K562 (cell line): ENCODE data around the gene ATP5MK. TPM values are rescaled to one million over a fixed set of nuclear protein-coding genes. Genes with fewer than 3 reads are reported as not detected.
A peak's percentile ranks its signal among the peaks of the same experiment; 100 is the strongest.

Experiments used
- AFF4 ChIP-seq: sonication (generic); formaldehyde crosslinking; IDR thresholded peaks from 2 replicates; pipeline ENCODE4 v1.8.0; 2023; ENCODE audit warnings: mild to moderate bottlenecking, missing genetic modification reagents
- BCOR ChIP-seq: fragments of 450-650 bp; IDR thresholded peaks from 2 replicates; pipeline ENCODE4 v1.6.1; 2016
- ELF2 ChIP-seq: fragments of 250-450 bp; sonication (Bioruptor Pico); IDR thresholded peaks from 2 replicates; pipeline ENCODE4 v1.5.0; 2021; ENCODE audit warnings: mild to moderate bottlenecking
- NONO ChIP-seq, 2 experiments: fragments of 200-400 bp in 1 of 2; fragments of 450-650 bp in 1 of 2; formaldehyde crosslinking in 1 of 2; IDR thresholded peaks; 2 replicates each; pipeline ENCODE4 v1.6.1; 2017; ENCODE audit warnings: low read depth in 2 of 2, mild to moderate bottlenecking in 2 of 2, moderate library complexity in 2 of 2, low read length in 1 of 2
- SMARCA4 ChIP-seq: fragments of 450-650 bp; IDR thresholded peaks from 2 replicates; pipeline ENCODE4 v1.6.1; 2016
- ZBTB8A ChIP-seq: fragments of 450-650 bp; IDR thresholded peaks from 2 replicates; pipeline ENCODE4 v1.6.1; 2018; ENCODE audit warnings: mild to moderate bottlenecking, moderate library complexity; ENCODE audit not compliant: partially characterized antibody
- ZNF354B ChIP-seq: fragments of 250-450 bp; sonication (Bioruptor Pico); IDR thresholded peaks from 2 replicates; pipeline ENCODE4 v1.4.0; 2020
- ZNF695 ChIP-seq: fragments of 450-650 bp; formaldehyde crosslinking; IDR thresholded peaks from 2 replicates; pipeline ENCODE4 v1.4.0; 2020; ENCODE audit warnings: mild to moderate bottlenecking, moderate library complexity
- polyA plus RNA-seq, 8 experiments: library from polyadenylated mRNA; depleted of rRNA in 4 of 8; stranded (reverse) in 5 of 8; unstranded in 3 of 8; fragments of >200 nt; fragmentation: Nextera tagmentation in 2 of 8; fragmentation: Illumina TruSeq in 1 of 8; extraction: Ambion mirVana in 2 of 8; extraction: Trizol in 1 of 8; gene quantifications; 2 replicates each; pipeline versions ENCODE4 v1.2.1 to v1.2.3, GENCODE V29; 2011 to 2014; ENCODE audit warnings: inconsistent platforms in 1 of 8, missing spikeins in 1 of 8
- total RNA-seq, 7 experiments: library from RNA; depleted of rRNA in 6 of 7; stranded (reverse); fragments of >200 nt in 6 of 7; fragmentation: Illumina TruSeq in 2 of 7; extraction: Trizol in 2 of 7; gene quantifications; 2 replicates each; pipeline versions ENCODE4 v1.2.1 to v1.2.3, GENCODE V29; 2011 to 2021; ENCODE audit warnings: low replicate concordance in 1 of 7
- TF ChIP-seq, protein P1 (sequence below), 2 experiments: fragments of 450-650 bp; IDR thresholded peaks; 2 replicates each; pipeline ENCODE4 v1.6.1; 2018; ENCODE audit warnings: mild to moderate bottlenecking in 2 of 2, low read depth in 1 of 2; ENCODE audit not compliant: partially characterized antibody in 2 of 2
- TF ChIP-seq, protein P2 (sequence below), 2 experiments: fragments of 450-650 bp in 1 of 2; sonication (generic) in 1 of 2; formaldehyde crosslinking in 1 of 2; IDR thresholded peaks; 2 replicates each; pipeline versions ENCODE4 v1.7.1 to v1.9.0; 2016 to 2022; ENCODE audit warnings: inconsistent platforms in 1 of 2, mild to moderate bottlenecking in 1 of 2, missing genetic modification reagents in 1 of 2

The ATP5MK gene
- total and polyA plus RNA-seq, 9 of the 15 experiments (the other 6 are each of a cell fraction or from before 2014, with no cell fraction given), result 182 to 1,810 (median 741) TPM

GRCh38 chr10:103367379-103367781, 28.9 kb downstream of the ATP5MK start (continued):
- TF ChIP-seq AFF4 (CRISPR knock-in tag) (no peak), ZBTB8A (no peak), ZNF354B (CRISPR knock-in tag) (no peak), NONO (IDR thresholded peaks at IDR 0.05; ENCODE audit: low read depth in 2 of 2, low read length in 1 of 2) (no peak), ZNF695 (CRISPR knock-in tag) (no peak), SMARCA4 (0 out of 2 replicates have a peak, but pooled peaks have one; percentile 38), BCOR (peak; percentile 15; the same call in 1 of the 2 replicates), ELF2 (CRISPR knock-in tag) (no peak)
- TF ChIP-seq, protein P1, sequence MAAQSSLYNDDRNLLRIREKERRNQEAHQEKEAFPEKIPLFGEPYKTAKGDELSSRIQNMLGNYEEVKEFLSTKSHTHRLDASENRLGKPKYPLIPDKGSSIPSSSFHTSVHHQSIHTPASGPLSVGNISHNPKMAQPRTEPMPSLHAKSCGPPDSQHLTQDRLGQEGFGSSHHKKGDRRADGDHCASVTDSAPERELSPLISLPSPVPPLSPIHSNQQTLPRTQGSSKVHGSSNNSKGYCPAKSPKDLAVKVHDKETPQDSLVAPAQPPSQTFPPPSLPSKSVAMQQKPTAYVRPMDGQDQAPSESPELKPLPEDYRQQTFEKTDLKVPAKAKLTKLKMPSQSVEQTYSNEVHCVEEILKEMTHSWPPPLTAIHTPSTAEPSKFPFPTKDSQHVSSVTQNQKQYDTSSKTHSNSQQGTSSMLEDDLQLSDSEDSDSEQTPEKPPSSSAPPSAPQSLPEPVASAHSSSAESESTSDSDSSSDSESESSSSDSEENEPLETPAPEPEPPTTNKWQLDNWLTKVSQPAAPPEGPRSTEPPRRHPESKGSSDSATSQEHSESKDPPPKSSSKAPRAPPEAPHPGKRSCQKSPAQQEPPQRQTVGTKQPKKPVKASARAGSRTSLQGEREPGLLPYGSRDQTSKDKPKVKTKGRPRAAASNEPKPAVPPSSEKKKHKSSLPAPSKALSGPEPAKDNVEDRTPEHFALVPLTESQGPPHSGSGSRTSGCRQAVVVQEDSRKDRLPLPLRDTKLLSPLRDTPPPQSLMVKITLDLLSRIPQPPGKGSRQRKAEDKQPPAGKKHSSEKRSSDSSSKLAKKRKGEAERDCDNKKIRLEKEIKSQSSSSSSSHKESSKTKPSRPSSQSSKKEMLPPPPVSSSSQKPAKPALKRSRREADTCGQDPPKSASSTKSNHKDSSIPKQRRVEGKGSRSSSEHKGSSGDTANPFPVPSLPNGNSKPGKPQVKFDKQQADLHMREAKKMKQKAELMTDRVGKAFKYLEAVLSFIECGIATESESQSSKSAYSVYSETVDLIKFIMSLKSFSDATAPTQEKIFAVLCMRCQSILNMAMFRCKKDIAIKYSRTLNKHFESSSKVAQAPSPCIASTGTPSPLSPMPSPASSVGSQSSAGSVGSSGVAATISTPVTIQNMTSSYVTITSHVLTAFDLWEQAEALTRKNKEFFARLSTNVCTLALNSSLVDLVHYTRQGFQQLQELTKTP (IDR thresholded peaks at IDR 0.05; ENCODE audit: low read depth in 1 of 2, partially characterized antibody in 2 of 2), result peak in 1 of 2 experiments; percentile 65
- TF ChIP-seq, protein P2, sequence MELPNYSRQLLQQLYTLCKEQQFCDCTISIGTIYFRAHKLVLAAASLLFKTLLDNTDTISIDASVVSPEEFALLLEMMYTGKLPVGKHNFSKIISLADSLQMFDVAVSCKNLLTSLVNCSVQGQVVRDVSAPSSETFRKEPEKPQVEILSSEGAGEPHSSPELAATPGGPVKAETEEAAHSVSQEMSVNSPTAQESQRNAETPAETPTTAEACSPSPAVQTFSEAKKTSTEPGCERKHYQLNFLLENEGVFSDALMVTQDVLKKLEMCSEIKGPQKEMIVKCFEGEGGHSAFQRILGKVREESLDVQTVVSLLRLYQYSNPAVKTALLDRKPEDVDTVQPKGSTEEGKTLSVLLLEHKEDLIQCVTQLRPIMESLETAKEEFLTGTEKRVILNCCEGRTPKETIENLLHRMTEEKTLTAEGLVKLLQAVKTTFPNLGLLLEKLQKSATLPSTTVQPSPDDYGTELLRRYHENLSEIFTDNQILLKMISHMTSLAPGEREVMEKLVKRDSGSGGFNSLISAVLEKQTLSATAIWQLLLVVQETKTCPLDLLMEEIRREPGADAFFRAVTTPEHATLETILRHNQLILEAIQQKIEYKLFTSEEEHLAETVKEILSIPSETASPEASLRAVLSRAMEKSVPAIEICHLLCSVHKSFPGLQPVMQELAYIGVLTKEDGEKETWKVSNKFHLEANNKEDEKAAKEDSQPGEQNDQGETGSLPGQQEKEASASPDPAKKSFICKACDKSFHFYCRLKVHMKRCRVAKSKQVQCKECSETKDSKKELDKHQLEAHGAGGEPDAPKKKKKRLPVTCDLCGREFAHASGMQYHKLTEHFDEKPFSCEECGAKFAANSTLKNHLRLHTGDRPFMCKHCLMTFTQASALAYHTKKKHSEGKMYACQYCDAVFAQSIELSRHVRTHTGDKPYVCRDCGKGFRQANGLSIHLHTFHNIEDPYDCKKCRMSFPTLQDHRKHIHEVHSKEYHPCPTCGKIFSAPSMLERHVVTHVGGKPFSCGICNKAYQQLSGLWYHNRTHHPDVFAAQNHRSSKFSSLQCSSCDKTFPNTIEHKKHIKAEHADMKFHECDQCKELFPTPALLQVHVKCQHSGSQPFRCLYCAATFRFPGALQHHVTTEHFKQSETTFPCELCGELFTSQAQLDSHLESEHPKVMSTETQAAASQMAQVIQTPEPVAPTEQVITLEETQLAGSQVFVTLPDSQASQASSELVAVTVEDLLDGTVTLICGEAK (IDR thresholded peaks at IDR 0.05), result peak; percentile 60
- TF ChIP-seq, protein P2 (CRISPR knock-in tag; IDR thresholded peaks at IDR 0.05), result no peak
